Measurements from ENCODE around the gene C2CD2. TPM values are rescaled to one million over a fixed set of nuclear protein-coding genes. Genes with fewer than 3 reads are reported as not detected.

The C2CD2 gene
- total RNA-seq, 4 donors from 2014 or later = 35.9 to 43.8 (median 38.9) TPM

GRCh38 chr21:41966872-41967621 lies 13.2 kb upstream of the C2CD2 start:
- H3K4me1 ChIP-seq = peaks cover 3% of the 10 kb centered on the region
- H3K27me3 ChIP-seq = no peaks in the 10 kb centered on the region
- WGBS = 91% methylated on average over 10 of the region's 10 CpGs
- DNase-seq (ENCODE audit: low spot score in 2 of 2) = peak; percentile 40 to 41
- TF ChIP-seq POLR2AphosphoS5 (IDR thresholded peaks at IDR 0.05) = no peak
- no peak for TF ChIP-seq EP300 (IDR thresholded peaks at IDR 0.05)
- TF ChIP-seq POLR2A (IDR thresholded peaks at IDR 0.05) = no peak
- no peak for TF ChIP-seq CTCF (IDR thresholded peaks at IDR 0.05)
- no peaks in the 10 kb centered on the region for H3K9me3 ChIP-seq
- H3K36me3 ChIP-seq = no peaks in the 10 kb centered on the region
- no peak overlapping the region for H3K4me3 ChIP-seq
- no peak overlapping the region for H3K27ac ChIP-seq

- Histone ChIP-seq H3K4me3 (no peak overlapping the region), H3K9me3 (no peaks in the 10 kb centered on the region), H3K36me3 (no peaks in the 10 kb centered on the region), H3K27me3 (no peaks in the 10 kb centered on the region), H3K27ac (no peak overlapping the region), H3K4me1 (no peaks in the 10 kb centered on the region)
- TF ChIP-seq CTCF (IDR thresholded peaks at IDR 0.05) = no peak
- no peak for TF ChIP-seq POLR2AphosphoS5 (IDR thresholded peaks at IDR 0.05)
- no peak for TF ChIP-seq POLR2A (IDR thresholded peaks at IDR 0.05)
- no peak for TF ChIP-seq EP300 (IDR thresholded peaks at IDR 0.05)
- DNase-seq (ENCODE audit: low spot score in 2 of 2) = no peak
- 61% methylated on average over 11 of the region's 11 CpGs for WGBS
Observed at GRCh38 chr21:41966041-41966833, 12.4 kb upstream of the C2CD2 start.

- Histone ChIP-seq H3K27ac (no peak overlapping the region), H3K36me3 (no peaks in the 10 kb centered on the region), H3K9me3 (no peaks in the 10 kb centered on the region), H3K27me3 (no peaks in the 10 kb centered on the region), H3K4me1 (no peaks in the 10 kb centered on the region), H3K4me3 (no peak overlapping the region)
- TF ChIP-seq POLR2A (IDR thresholded peaks at IDR 0.05) = no peak
- TF ChIP-seq POLR2AphosphoS5 (IDR thresholded peaks at IDR 0.05) = no peak
- no peak for TF ChIP-seq EP300 (IDR thresholded peaks at IDR 0.05)
- TF ChIP-seq CTCF (IDR thresholded peaks at IDR 0.05) = no peak
- 89% methylated on average over 10 of the region's 10 CpGs for WGBS
- DNase-seq (ENCODE audit: low spot score in 2 of 2) = no peak
Observed at GRCh38 chr21:41965461-41966013, 11.7 kb upstream of the C2CD2 start.

- DNase-seq (ENCODE audit: low spot score in 2 of 2) = no peak
- TF ChIP-seq POLR2AphosphoS5 (IDR thresholded peaks at IDR 0.05) = no peak
- no peak for TF ChIP-seq POLR2A (IDR thresholded peaks at IDR 0.05)
- TF ChIP-seq EP300 (IDR thresholded peaks at IDR 0.05) = no peak
- no peak for TF ChIP-seq CTCF (IDR thresholded peaks at IDR 0.05)
- no peaks in the 10 kb centered on the region for H3K36me3 ChIP-seq
- no peaks in the 10 kb centered on the region for H3K27me3 ChIP-seq
- no peaks in the 10 kb centered on the region for H3K4me1 ChIP-seq
- WGBS = 83% methylated on average over 5 of the region's 5 CpGs
- H3K4me3 ChIP-seq = no peak overlapping the region
- no peaks in the 10 kb centered on the region for H3K9me3 ChIP-seq
- H3K27ac ChIP-seq = no peak overlapping the region
Observed at GRCh38 chr21:41965045-41965444, 11.2 kb upstream of the C2CD2 start.

GRCh38 chr21:41964171-41964570 lies 10.4 kb upstream of the C2CD2 start:
- TF ChIP-seq POLR2AphosphoS5 (IDR thresholded peaks at IDR 0.05) (no peak), CTCF (IDR thresholded peaks at IDR 0.05) (no peak), POLR2A (IDR thresholded peaks at IDR 0.05) (no peak), EP300 (IDR thresholded peaks at IDR 0.05) (no peak)
- H3K4me3 ChIP-seq = no peak overlapping the region
- no peaks in the 10 kb centered on the region for H3K36me3 ChIP-seq
- H3K4me1 ChIP-seq = no peaks in the 10 kb centered on the region
- H3K27ac ChIP-seq = no peak overlapping the region
- no peak for DNase-seq (ENCODE audit: low spot score in 2 of 2)
- H3K9me3 ChIP-seq = no peaks in the 10 kb centered on the region
- WGBS = 89% methylated on average over 6 of the region's 8 CpGs
- no peaks in the 10 kb centered on the region for H3K27me3 ChIP-seq

All from suprapubic skin (tissue), 4 donors.